ENCODE results near the gene NPR1. TPM values are rescaled to one million over a fixed set of nuclear protein-coding genes. Genes with fewer than 3 reads are reported as not detected.

Gene NPR1
- total RNA-seq, 2 experiments from 2014 or later = not detected

- ATAC-seq (peak; percentile 31), DNase-seq (no peak)
- Mint-ChIP-seq H3K36me3 (ENCODE audit: low read depth) (peaks cover 29% of the 10 kb centered on the region), H3K27ac (peak overlapping the region; percentile 84), H3K9me3 (ENCODE audit: insufficient read depth) (no peaks in the 10 kb centered on the region), H3K4me3 (no peak overlapping the region), H3K4me1 (ENCODE audit: low read depth) (peaks cover 45% of the 10 kb centered on the region), H3K27me3 (ENCODE audit: low read depth) (no peaks in the 10 kb centered on the region)
- ChIA-PET POLR2A (interaction anchor here (0.6 to 4.8 kb wide), 4 partner anchors 12 to 853 kb away, joined by 3 to 33 read pairs (median 3); partner anchors contain the start of gene CHTOP), CTCF (interaction anchor here (2.0 kb wide), 1 partner anchor 12 kb away, joined by 6 read pairs; no protein-coding TSS in a partner anchor)
Observed at GRCh38 chr1:153649863-153650235, 28.6 kb upstream of the NPR1 start.

- Mint-ChIP-seq H3K36me3 (ENCODE audit: low read depth) (peaks cover 10% of the 10 kb centered on the region), H3K4me3 (no peak overlapping the region), H3K9me3 (ENCODE audit: insufficient read depth) (no peaks in the 10 kb centered on the region), H3K4me1 (ENCODE audit: low read depth) (peaks cover 28% of the 10 kb centered on the region), H3K27me3 (ENCODE audit: low read depth) (no peaks in the 10 kb centered on the region), H3K27ac (no peak overlapping the region)
- CTCF ChIA-PET = no interaction called here
- DNase-seq (no peak), ATAC-seq (no peak)
- POLR2A ChIA-PET = interaction anchor here (0.6 to 2.4 kb wide), 3 partner anchors 8 to 312 kb away, joined by 3 to 10 read pairs (median 4); partner anchors contain the start of genes CHTOP and SLC39A1
Observed at GRCh38 chr1:153651771-153652170, 26.7 kb upstream of the NPR1 start.

GRCh38 chr1:153652805-153653500, 25.5 kb upstream of the NPR1 start:
- H3K4me3 Mint-ChIP-seq = no peak overlapping the region
- peaks cover under 1% of the 10 kb centered on the region for H3K36me3 Mint-ChIP-seq (ENCODE audit: low read depth)
- no peaks in the 10 kb centered on the region for H3K27me3 Mint-ChIP-seq (ENCODE audit: low read depth)
- no peak for ATAC-seq
- H3K4me1 Mint-ChIP-seq (ENCODE audit: low read depth) = peaks cover 22% of the 10 kb centered on the region
- no peaks in the 10 kb centered on the region for H3K9me3 Mint-ChIP-seq (ENCODE audit: insufficient read depth)
- ChIA-PET CTCF (interaction anchor here (1.8 kb wide), 1 partner anchor 120 kb away, joined by 5 read pairs; no protein-coding TSS in a partner anchor), POLR2A (interaction anchor here (2.4 kb wide), 1 partner anchor 19 kb away, joined by 10 read pairs; the partner anchor contains the start of gene CHTOP)
- no peak for DNase-seq
- no peak overlapping the region for H3K27ac Mint-ChIP-seq

DNA sequence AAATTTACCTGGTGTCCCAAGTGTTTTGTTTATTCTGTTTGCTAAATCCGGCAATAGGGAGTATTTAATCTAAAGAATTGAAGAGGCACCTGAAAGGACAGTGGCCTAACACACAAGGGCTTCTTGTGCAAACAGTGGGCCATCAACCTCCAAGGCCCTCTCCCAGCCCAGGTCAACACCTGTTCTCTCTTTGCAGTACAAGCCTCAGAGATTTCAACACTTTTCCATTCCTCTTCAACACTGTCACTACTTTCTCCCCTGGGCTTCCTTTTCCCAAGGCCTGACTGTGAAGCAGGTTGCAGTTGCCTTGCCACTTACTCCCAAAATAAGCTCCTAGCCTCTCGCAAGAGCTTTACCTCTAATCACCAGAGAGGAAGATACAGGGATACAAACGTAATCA, 23.2 kb upstream of the NPR1 start:
- DNase-seq (no peak), ATAC-seq (no peak)
- ChIA-PET CTCF (interaction anchor here (1.7 kb wide), 1 partner anchor 83 kb away, joined by 4 read pairs; no protein-coding TSS in a partner anchor), POLR2A (no interaction called here)
- Mint-ChIP-seq H3K9me3 (ENCODE audit: insufficient read depth) (no peaks in the 10 kb centered on the region), H3K4me3 (no peak overlapping the region), H3K27me3 (ENCODE audit: low read depth) (no peaks in the 10 kb centered on the region), H3K36me3 (ENCODE audit: low read depth) (peaks cover 6% of the 10 kb centered on the region), H3K27ac (peak overlapping the region; percentile 10), H3K4me1 (ENCODE audit: low read depth) (peaks cover 17% of the 10 kb centered on the region)

GRCh38 chr1:153658400-153659174, 19.9 kb upstream of the NPR1 start, which contains the start of gene SNAPIN:
TSS of gene SNAPIN (plus strand) at chr1:153658703. CDS start at chr1:153658744, 41 bp downstream.
- H3K4me1 Mint-ChIP-seq (ENCODE audit: low read depth) = peaks cover 17% of the 10 kb centered on the region
- peak within 1 kb of the TSS; percentile 98 for H3K4me3 Mint-ChIP-seq
- H3K9me3 Mint-ChIP-seq (ENCODE audit: insufficient read depth) = no peaks in the 10 kb centered on the region
- DNase-seq (peak; percentile 94), ATAC-seq (peak; percentile 98)
- peak within 1 kb of the TSS; percentile 94 for H3K27ac Mint-ChIP-seq
- H3K27me3 Mint-ChIP-seq (ENCODE audit: low read depth) = no peaks in the 10 kb centered on the region
- H3K36me3 Mint-ChIP-seq (ENCODE audit: low read depth) = peaks cover 33% of the 10 kb centered on the region
- POLR2A ChIA-PET = interaction anchor here (0.9 to 2.7 kb wide), 9 partner anchors 9 to 332 kb away, joined by 3 to 25 read pairs (median 4); partner anchors contain the start of genes CHTOP, ILF2, RAB13 and RPS27
- CTCF ChIA-PET = interaction anchor here (0.6 to 1.8 kb wide), 11 partner anchors 9 to 1343 kb away, joined by 3 to 6 read pairs (median 3); partner anchors contain the start of genes CHTOP, ILF2 and RAB13

DNA sequence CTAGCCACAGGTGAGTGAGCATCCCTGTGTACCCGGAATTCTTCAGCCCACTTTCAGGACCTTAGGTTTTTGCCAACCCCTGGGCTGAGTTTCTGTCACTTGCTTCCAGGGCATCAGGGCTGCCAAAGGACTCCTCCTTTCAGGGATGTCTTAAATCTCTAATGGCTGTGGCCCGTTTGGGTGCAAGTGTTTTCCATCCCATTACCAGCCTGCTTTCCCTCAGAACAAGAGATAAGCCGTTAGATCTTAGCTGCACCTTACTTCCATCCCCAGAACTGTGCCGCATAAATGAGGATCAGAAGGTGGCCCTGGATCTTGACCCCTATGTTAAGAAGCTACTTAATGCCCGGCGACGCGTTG, 19.3 kb upstream of the NPR1 start:
- Mint-ChIP-seq H3K27ac (peak overlapping the region; percentile 94), H3K9me3 (ENCODE audit: insufficient read depth) (no peaks in the 10 kb centered on the region), H3K27me3 (ENCODE audit: low read depth) (no peaks in the 10 kb centered on the region), H3K36me3 (ENCODE audit: low read depth) (peaks cover 37% of the 10 kb centered on the region), H3K4me1 (ENCODE audit: low read depth) (peaks cover 17% of the 10 kb centered on the region), H3K4me3 (peak overlapping the region; percentile 98)
- DNase-seq = no peak
- ChIA-PET CTCF (interaction anchor here (0.6 to 1.8 kb wide), 12 partner anchors 8 to 1342 kb away, joined by 3 to 6 read pairs (median 3); partner anchors contain the start of genes CHTOP, ILF2 and RAB13), POLR2A (interaction anchor here (0.6 to 2.7 kb wide), 10 partner anchors 8 to 331 kb away, joined by 3 to 25 read pairs (median 4); partner anchors contain the start of genes CHTOP, ILF2, RAB13 and RPS27)
- peak; percentile 3 for ATAC-seq

DNA sequence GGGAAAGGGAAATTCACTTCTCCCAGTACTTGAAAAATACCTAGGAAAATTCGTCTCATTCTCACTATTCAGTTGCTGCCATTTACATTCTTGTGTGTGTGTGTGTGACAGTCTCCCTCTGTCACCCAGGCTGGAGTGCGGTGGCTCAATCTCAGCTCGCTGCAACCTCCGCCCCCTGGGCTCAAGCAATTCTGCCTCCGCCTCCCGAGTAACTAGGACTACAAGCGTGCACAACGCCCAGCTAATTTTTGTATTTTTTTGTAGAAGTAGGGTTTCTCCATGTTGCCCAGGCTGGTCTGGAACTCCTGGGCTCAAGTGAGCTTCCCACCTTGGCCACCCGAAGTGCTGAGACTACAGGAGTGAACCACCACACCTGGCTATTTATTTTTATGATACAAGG, 18.8 kb upstream of the NPR1 start:
- DNase-seq (no peak), ATAC-seq (no peak)
- peak overlapping the region; percentile 98 for H3K4me3 Mint-ChIP-seq
- peaks cover 40% of the 10 kb centered on the region for H3K36me3 Mint-ChIP-seq (ENCODE audit: low read depth)
- CTCF ChIA-PET = interaction anchor here (0.7 to 1.8 kb wide), 8 partner anchors 8 to 1342 kb away, joined by 3 to 5 read pairs (median 3); partner anchors contain the start of genes CHTOP, ILF2 and RAB13
- H3K4me1 Mint-ChIP-seq (ENCODE audit: low read depth) = peaks cover 17% of the 10 kb centered on the region
- H3K9me3 Mint-ChIP-seq (ENCODE audit: insufficient read depth) = no peaks in the 10 kb centered on the region
- H3K27ac Mint-ChIP-seq = peak overlapping the region; percentile 94
- no peaks in the 10 kb centered on the region for H3K27me3 Mint-ChIP-seq (ENCODE audit: low read depth)
- POLR2A ChIA-PET = interaction anchor here (0.6 to 2.7 kb wide), 7 partner anchors 11 to 326 kb away, joined by 3 to 25 read pairs (median 5); partner anchors contain the start of genes CHTOP, ILF2, RAB13 and S100A1

- ATAC-seq (no peak), DNase-seq (no peak)
- POLR2A ChIA-PET = interaction anchor here (0.7 to 1.2 kb wide), 3 partner anchors 14 to 28 kb away, joined by 3 read pairs; partner anchors contain the start of gene CHTOP
- Mint-ChIP-seq H3K36me3 (ENCODE audit: low read depth) (peaks cover 54% of the 10 kb centered on the region), H3K27me3 (ENCODE audit: low read depth) (no peaks in the 10 kb centered on the region), H3K9me3 (ENCODE audit: insufficient read depth) (no peaks in the 10 kb centered on the region), H3K4me3 (peak overlapping the region; percentile 15), H3K27ac (no peak overlapping the region), H3K4me1 (ENCODE audit: low read depth) (peaks cover 16% of the 10 kb centered on the region)
- CTCF ChIA-PET = interaction anchor here (0.6 kb wide), 1 partner anchor 1320 kb away, joined by 3 read pairs; no protein-coding TSS in a partner anchor
Observed at GRCh38 chr1:153661111-153661708, 17.3 kb upstream of the NPR1 start.

- no peak for DNase-seq
- no peak for ATAC-seq
- H3K4me1 Mint-ChIP-seq (ENCODE audit: low read depth) = peaks cover 16% of the 10 kb centered on the region
- no peaks in the 10 kb centered on the region for H3K9me3 Mint-ChIP-seq (ENCODE audit: insufficient read depth)
- H3K4me3 Mint-ChIP-seq = no peak overlapping the region
- H3K36me3 Mint-ChIP-seq (ENCODE audit: low read depth) = peaks cover 65% of the 10 kb centered on the region
- H3K27ac Mint-ChIP-seq = no peak overlapping the region
- ChIA-PET CTCF (no interaction called here), POLR2A (interaction anchor here (1.2 kb wide), 1 partner anchor 24 kb away, joined by 3 read pairs; no protein-coding TSS in a partner anchor)
- H3K27me3 Mint-ChIP-seq (ENCODE audit: low read depth) = no peaks in the 10 kb centered on the region
Observed at GRCh38 chr1:153662269-153662668, 16.2 kb upstream of the NPR1 start.

GRCh38 chr1:153663211-153663610, 15.3 kb upstream of the NPR1 start:
- Mint-ChIP-seq H3K4me3 (no peak overlapping the region), H3K4me1 (ENCODE audit: low read depth) (peaks cover 23% of the 10 kb centered on the region), H3K27ac (no peak overlapping the region), H3K36me3 (ENCODE audit: low read depth) (peaks cover 74% of the 10 kb centered on the region), H3K9me3 (ENCODE audit: insufficient read depth) (no peaks in the 10 kb centered on the region), H3K27me3 (ENCODE audit: low read depth) (no peaks in the 10 kb centered on the region)
- ATAC-seq = no peak
- ChIA-PET CTCF (no interaction called here), POLR2A (interaction anchor here (0.6 to 1.6 kb wide), 2 partner anchors 25 to 305 kb away, joined by 3 to 5 read pairs; partner anchors contain the start of gene CREB3L4)
- no peak for DNase-seq

GRCh38 chr1:153667439-153667838, 11.0 kb upstream of the NPR1 start:
- ChIA-PET CTCF (interaction anchor here (1.1 kb wide), 1 partner anchor 8 kb away, joined by 5 read pairs; the partner anchor contains the start of gene SNAPIN), POLR2A (interaction anchor here (1.8 kb wide), 1 partner anchor 9 kb away, joined by 4 read pairs; the partner anchor contains the start of gene SNAPIN)
- no peak for ATAC-seq
- Mint-ChIP-seq H3K27ac (peak overlapping the region; percentile 16), H3K4me1 (ENCODE audit: low read depth) (peaks cover 33% of the 10 kb centered on the region), H3K27me3 (ENCODE audit: low read depth) (no peaks in the 10 kb centered on the region), H3K36me3 (ENCODE audit: low read depth) (peaks cover 74% of the 10 kb centered on the region), H3K9me3 (ENCODE audit: insufficient read depth) (no peaks in the 10 kb centered on the region), H3K4me3 (no peak overlapping the region)
- DNase-seq = no peak
